Stimulated activated CD4-positive, alpha-beta T cell treated with anti-CD3 and anti-CD28 coated beads, Interleukin-15, amount 100 ng/mL, for 48 hours (primary cell): Measurements from ENCODE around the gene NRROS.
A peak's percentile ranks its signal among the peaks of the same experiment; 100 is the strongest.
"Not testable (repeated sequence)": the region's sequence is repeated elsewhere in the genome, so short reads cannot be mapped to it uniquely, and the experiment has no call there.

Experiments
- DNase-seq, 2 donors: peaks; one replicate each; pipeline ENCODE4 v3.0.0-alpha.2; 2020; ENCODE audit warnings: low read depth in 2 of 2

NRROS gene

GRCh38 chr3:196639483-196640296, at the start of gene NRROS:
NRROS (plus strand) TSS chr3:196639694; CDS start chr3:196654540, 14,846 bp downstream.
- peak in 1 of 2 donors; percentile 73 for DNase-seq

GRCh38 chr3:196590279-196590678, 49.2 kb upstream of the NRROS start:
- no peak for DNase-seq

GRCh38 chr3:196596355-196596754, 43.1 kb upstream of the NRROS start:
- no peak for DNase-seq

- not testable (repeated sequence) for DNase-seq
Observed at GRCh38 chr3:196597971-196598733, 41.3 kb upstream of the NRROS start.

- no peak for DNase-seq
Observed at GRCh38 chr3:196599734-196600128, 39.8 kb upstream of the NRROS start.

GRCh38 chr3:196600359-196600758, 39.1 kb upstream of the NRROS start:
- DNase-seq, result no peak

GRCh38 chr3:196602673-196603072, 36.8 kb upstream of the NRROS start:
- DNase-seq, result no peak

- no peak for DNase-seq
Observed at GRCh38 chr3:196603683-196604082, 35.8 kb upstream of the NRROS start.

GRCh38 chr3:196604548-196604947, 34.9 kb upstream of the NRROS start:
- peak; percentile 37 to 48 for DNase-seq

GRCh38 chr3:196608693-196609092, 30.8 kb upstream of the NRROS start:
- no peak for DNase-seq

- DNase-seq, result peak; percentile 89 to 93
Observed at GRCh38 chr3:196609343-196609775, 30.1 kb upstream of the NRROS start.

- DNase-seq, result no peak
Observed at GRCh38 chr3:196609805-196610515, 29.5 kb upstream of the NRROS start.

GRCh38 chr3:196611761-196612483, 27.6 kb upstream of the NRROS start:
- DNase-seq, result no peak

- not testable (repeated sequence) for DNase-seq
Observed at GRCh38 chr3:196615234-196615633, 24.3 kb upstream of the NRROS start.

- no peak for DNase-seq
Observed at GRCh38 chr3:196617256-196617655, 22.2 kb upstream of the NRROS start.

- no peak for DNase-seq
Observed at GRCh38 chr3:196619223-196619622, 20.3 kb upstream of the NRROS start.

GRCh38 chr3:196619627-196620026, 19.9 kb upstream of the NRROS start:
- DNase-seq, result not testable (repeated sequence)

GRCh38 chr3:196620161-196620604, 19.3 kb upstream of the NRROS start:
- no peak for DNase-seq

GRCh38 chr3:196620684-196621083, 18.8 kb upstream of the NRROS start:
- DNase-seq, result no peak

- DNase-seq, result no peak
Observed at GRCh38 chr3:196621611-196622010, 17.9 kb upstream of the NRROS start.

- no peak for DNase-seq
Observed at GRCh38 chr3:196624067-196624790, 15.3 kb upstream of the NRROS start.
